SH-SY5Y (cell line): Measurements from ENCODE around the gene MAPK11.

Experiments
- GATA2 ChIP-seq: IDR thresholded peaks from 2 replicates; pipeline ENCODE4 v1.6.1; 2011; ENCODE audit warnings: mild to moderate bottlenecking, low read depth, low read length
- GATA3 ChIP-seq: IDR thresholded peaks from 2 replicates; pipeline ENCODE4 v1.6.1; 2011; ENCODE audit warnings: low read depth, mild to moderate bottlenecking, low read length, moderate library complexity

The MAPK11 gene

DNA sequence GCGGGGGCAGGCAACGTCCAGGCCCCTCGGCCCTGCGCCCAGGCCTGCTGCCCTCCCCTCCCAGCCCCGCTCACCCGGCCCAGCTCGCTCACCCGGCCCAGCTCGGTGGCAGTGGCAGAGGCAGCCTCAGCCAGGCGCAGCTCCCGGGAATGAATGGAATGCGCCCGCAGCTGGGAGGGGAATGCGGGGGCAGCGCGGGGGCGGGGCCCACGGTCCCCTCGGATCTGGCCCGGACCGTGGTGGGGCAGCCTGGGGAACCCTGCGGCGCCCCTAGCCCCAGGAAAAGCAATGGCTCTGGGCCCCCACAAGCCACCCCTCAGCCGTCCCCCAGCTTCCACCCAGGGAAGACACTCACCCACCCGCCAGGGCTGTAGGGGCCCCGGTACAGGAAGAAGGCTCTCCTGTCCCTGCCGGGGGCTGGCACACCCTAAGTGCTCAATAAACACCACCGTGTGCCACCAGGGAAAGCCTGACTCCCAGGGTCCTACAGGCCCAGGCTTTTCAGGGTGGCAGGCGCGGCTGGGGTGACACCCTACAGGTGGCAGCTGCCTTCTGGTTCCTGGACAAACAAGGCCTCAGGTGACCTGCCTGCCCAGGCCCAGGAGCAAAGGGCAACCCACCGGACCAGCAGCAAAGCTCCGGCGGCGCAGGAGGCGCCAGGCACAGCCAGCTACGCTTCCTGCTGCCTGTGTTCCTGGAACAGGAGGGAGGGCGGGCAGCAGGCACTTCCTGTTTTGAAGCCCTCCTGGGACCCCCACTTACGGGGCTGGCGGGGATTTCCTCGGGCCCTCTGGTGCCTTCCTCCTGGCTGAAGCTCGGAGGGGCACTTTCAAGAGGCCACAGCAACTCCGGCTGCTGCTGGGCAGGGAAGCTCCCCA, 23.5 kb upstream of the MAPK11 start:
- TF ChIP-seq GATA3 (no peak), GATA2 (no peak)

DNA sequence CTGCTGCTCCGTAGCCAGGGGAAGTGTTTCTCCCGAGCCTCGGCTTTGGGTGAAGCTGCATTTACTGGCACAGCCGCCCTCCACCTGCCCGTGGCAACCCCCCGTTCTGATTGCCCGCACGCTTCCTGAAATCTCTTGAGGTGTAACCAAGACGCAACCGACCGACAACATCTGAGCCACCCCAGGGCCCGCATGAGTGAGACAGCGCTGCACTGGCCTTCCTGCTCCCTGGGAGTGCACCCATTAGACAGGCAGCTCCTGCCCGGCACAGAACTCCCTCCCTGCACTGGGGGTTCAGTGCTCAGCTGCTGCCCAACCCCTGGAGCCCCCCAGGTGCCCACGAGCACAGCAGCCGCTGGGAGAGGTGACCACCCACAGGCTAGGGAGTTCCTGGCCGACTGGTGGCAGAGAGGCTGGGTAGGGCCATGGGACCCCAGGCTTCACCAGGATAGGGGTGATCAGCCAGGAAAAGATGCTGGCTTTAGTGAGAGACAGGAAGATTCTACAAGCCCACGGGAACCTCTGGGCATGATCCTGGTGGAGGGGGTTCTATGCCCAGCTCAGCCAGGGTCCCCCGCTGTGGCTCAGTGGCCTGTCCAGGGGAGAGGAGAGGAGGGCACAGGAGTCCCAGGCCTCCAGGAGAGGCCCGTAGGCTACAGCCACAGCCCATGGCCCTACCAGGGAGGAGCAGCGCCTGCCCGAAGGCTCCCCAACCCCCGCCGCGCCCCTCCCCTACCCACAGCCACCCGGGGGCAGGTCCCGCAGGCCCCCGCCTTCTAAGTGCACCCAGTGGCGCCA, 22.7 kb upstream of the MAPK11 start:
- no peak for TF ChIP-seq GATA3
- no peak for TF ChIP-seq GATA2

DNA sequence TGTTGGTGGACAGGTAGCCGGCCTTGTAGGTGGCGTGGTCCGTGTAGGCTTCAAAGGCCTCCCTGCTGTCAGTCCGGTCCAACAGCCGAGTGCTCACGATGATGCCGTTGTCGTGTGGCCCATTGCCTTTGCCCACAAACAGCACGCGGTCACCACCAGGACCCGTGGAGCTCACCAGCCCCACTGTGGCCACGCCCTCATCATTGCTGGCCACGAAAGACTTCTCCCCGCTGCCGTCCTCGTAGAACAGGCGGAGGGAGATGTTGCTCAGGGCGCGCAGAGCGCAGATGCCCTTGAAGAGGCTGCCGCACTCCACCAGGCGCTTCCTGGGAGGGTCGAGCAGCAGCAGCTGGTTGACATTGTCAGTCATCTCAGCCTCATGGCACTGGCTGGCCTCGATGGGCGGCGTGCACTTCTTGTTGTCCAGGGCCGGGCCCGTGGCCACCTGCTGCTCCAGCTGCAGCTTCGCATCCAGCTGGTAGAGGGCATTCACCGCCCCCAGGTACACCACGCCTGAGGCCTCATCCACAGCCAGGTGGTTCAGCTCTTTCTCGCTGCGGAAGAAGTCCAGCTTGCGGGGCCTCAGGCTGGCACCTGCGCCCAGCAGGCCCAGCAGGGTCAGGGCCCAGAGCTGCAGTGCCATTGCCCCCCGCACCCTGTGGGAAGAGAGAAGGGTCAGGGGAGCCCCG, 19.9 kb upstream of the MAPK11 start:
- no peak for TF ChIP-seq GATA3
- no peak for TF ChIP-seq GATA2

DNA sequence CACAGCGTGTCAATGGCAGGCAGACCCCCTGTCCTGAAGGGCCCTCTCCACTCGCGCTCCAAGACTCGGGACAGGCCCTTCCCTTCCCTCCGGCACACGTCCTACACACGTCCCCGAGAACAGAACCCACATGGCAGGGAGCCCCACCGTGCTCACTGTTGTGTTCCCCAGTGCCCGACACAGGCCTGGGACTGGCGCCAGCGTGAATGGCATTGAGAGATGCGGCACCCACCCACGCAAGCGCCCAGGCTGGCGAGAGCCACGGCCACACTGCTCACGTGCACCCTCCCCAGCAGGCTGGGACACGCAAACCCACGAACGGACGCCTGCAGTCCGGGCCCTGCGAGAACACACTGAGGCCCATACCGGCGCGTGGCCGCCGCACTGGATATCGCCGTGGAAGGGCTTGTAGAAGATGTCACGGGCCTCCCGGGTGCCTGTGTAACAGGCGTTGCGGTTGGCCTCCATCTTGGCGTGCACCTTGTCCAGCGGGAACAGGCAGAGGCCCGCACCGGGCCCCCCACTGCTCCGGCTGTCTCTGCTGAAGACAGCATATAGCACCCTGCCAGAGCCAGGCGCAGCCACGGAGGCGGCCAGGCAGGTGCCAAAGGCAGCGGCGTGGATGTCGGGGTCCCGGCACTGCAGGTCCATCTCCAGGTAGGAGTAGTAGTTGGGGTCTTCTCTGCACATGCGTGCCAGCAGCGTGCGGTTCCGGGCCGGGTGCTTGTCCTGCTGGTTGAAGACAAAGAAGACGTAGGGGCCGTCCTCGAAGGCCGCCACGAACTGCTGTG, 19.2 kb upstream of the MAPK11 start:
- TF ChIP-seq GATA2 (no peak), GATA3 (no peak)

DNA sequence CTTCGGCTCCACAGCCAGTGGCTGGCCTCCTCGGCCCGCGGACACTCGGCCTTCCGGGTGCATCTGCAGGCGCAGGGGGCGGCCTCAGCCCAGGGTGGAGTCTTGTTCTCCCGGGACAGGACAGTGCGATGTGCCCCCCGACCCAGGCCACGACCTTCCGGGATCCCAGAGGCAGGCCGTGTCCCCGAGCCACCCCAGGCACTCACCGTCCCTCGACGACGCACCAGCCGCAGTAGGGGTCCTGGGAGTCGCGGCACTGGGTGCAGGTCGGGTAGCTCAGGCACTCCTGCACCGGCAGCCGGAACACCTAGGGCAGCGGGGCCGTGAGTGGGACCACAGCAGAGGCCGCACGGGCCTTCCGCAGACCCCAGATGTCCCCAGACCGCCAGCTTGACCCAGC, 17.6 kb upstream of the MAPK11 start:
- TF ChIP-seq GATA3 (no peak), GATA2 (no peak)

DNA sequence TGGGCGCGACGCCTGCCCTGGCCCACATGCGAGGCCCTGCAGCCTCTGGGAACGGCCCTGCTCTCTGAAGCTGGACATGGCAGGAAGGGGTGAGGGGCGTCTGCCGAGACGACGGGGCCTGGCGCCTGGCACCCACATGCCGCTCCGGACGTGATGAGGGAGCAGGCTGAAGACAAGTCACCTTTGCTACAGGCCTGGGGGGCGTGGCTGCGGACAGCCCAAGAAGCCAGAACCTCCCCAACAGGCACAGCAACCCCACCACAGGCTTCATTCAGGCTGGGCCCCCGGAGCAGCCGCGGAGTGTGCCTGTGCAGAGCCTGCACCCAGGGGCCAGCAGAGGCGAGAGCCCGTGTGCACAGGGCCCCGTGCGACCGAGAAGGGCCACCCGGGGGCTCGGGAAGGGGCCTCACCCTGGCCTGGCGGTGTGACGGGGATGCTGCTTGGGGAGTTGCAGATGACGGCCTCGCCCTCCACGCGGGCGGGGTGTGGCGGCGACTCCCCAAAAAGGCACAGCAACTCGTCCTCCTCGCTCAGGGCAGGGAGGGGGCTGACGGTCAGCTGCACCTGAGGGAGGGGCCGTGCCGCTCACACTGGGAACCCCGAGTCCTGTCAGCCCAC, 16.6 kb upstream of the MAPK11 start:
- TF ChIP-seq GATA2 (no peak), GATA3 (no peak)

DNA sequence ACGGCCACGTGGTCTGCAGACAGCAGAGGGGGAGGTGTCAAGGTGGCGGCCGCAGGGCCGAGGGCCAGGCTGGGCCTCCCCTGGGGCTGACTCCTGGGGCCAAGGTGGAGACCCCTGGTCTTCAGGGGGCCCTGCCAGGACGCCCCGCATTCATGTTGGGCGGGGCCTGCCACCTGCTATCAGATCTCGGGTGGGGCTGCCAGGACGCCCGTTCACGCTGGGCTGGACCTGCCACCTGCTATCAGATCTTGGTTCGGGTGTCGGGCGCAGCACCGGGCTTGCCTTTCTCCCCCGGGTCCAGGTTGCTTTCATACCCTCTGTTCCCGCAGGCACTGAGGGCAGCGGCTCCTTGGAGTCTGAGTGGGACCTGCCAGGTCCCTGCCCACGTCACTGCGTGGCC, 16.1 kb upstream of the MAPK11 start:
- TF ChIP-seq GATA3 (no peak), GATA2 (no peak)

DNA sequence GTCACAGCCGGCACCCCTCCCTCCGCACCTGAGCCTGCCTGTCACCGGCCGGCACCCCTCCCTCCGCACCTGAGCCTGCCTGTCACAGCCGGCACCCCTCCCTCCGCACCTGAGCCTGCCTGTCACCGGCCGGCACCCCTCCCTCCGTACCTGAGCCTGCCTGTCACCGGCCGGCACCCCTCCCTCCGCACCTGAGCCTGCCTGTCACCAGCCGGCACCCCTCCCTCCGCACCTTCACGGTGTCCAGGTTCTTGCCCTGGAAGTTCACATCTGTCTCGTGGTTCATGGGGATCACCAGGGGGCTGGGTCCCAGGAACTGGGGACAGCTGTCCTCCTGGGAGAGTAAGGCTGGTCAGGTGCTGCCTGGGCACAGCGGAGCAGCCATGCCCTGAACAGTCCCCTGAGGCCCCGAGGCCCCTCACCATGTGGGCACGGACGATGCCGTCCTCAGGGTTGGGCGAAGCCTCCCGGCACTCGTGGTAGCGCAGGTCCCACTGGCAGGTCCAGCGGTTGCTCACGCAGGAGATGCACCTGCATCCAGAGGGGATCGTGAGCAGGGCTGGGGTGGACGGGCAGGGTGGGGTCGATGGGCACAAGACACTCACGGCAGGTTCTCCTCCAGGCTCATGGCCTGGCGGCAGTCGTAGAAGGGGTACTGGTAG, 15.5 kb upstream of the MAPK11 start:
- TF ChIP-seq GATA2 (no peak), GATA3 (no peak)

DNA sequence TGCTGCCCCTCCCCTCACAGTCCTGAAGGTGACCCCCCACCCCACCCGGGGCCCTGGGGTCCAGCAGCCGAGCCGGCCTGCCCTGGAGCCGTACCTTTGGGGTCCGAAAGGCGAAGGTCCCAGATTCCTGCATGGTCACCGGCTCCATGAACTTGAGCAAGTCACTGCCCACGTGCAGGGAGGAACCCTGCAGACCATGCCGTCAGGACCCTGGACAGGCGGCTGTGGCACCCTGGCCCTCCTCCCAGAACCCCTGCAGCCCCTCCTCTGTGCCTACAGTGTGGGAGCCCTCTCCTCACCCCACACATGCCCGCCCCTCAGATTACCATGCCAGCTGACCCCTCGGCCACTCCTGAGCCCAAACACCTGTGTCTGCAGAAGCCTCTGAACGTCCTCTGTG, 14.3 kb upstream of the MAPK11 start:
- TF ChIP-seq GATA2, result no peak
- no peak for TF ChIP-seq GATA3

DNA sequence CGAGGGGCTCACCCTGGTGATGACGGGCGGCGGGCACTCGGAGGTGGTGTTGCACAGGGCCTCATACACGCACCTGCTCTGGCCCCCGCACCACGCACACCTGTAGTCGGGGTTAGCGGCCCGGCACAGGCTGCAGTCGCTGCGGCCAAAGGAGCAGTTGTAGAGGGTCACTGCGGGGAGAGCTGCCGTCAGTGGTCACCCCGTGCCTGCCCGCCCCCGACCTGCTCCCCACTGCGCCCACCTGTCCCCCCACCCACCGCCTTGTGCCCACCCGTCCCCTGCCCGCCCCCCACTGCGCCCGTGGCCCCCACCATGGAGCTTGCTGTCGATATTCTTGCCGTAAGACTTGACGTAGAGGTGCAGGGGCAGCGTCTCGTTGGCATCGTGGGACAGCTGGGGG, 13.6 kb upstream of the MAPK11 start:
- no peak for TF ChIP-seq GATA3
- no peak for TF ChIP-seq GATA2

DNA sequence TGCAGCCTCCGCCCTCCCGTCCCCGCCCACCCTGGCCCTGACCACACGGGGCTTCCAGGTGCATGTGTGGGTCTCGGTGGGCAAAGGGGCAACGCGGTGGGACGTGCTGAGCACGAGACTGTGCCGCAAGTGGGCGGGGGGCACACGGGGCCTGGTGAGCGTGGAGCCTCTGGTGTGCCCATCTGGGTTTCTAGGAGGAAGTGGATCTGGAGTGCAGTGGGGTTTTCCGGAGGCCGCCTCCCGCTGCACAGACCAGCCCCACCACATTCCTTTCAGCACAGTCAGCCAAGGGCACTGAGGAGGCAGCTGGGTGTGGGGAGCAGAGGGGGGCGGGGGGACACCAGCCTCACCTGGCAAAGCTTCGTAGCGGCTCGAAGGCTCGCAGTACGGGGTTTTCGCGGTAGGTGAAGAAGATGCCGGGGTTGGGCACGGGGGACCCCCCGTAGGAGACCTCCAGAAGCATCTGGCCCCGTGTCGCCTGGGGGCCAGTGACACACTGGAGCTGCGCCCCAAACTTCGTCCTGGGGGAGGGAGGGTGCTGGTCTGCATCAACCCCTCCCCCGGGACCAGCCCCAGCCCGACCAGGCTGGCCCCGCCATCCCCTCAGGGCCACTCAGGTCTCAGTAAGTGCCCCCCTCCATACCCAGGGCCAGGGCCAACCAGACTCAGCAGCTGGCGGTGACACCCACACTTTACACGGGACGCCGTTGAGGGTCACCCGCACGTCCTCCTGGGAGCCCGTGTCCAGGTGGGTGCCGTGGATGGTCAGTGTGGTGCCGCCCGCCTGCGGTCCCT, 12.4 kb upstream of the MAPK11 start:
- TF ChIP-seq GATA3, result no peak
- no peak for TF ChIP-seq GATA2

DNA sequence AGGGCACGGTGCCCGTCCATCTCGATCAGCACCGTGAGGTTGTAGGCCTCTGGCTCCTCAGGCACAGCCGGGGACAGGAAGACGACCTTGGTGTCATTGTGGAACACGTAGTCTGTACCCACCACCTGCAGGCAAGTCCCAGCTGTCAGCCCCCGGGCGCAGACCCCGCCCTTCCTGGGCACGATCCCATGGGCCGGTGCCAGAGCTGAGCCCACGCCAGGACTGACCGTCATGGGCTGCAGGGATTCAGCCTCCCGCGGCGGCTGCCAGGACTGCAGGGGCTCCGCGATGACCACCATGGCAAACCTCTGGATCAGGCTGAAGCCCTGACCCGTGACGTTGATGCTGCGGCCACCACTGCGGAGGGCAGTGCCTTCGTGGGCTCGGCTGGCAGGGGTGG, 11.8 kb upstream of the MAPK11 start:
- TF ChIP-seq GATA3 (no peak), GATA2 (no peak)
